Transverse colon (tissue), 4 donors: ENCODE data around the gene LPAR1.

ENCODE experiments used
- CTCF ChIP-seq, 5 experiments: fragments of 200-600 bp in 3 of 5; fragments of 450-650 bp in 2 of 5; sonication (generic) in 3 of 5; IDR thresholded peaks; 1 replicate in 2 of 5; 2 replicates in 3 of 5; pipeline ENCODE4 v1.5.1; 2016 to 2017; ENCODE audit warnings: antibody characterized with exemption in 5 of 5, inconsistent platforms in 3 of 5, mild to moderate bottlenecking in 2 of 5, moderate library complexity in 1 of 5
- POLR2A ChIP-seq: fragments of 450-650 bp; IDR thresholded peaks from one replicate; pipeline ENCODE4 v1.6.1; 2016; ENCODE audit warnings: antibody characterized with exemption, mild to moderate bottlenecking, moderate library complexity
- POLR2AphosphoS5 ChIP-seq, 3 donors: sonication (generic); formaldehyde crosslinking; IDR thresholded peaks; one replicate each; pipeline ENCODE4 v1.6.1; 2016; ENCODE audit warnings: antibody characterized with exemption in 3 of 3

- TF ChIP-seq POLR2A (no peak), POLR2AphosphoS5 (IDR thresholded peaks at IDR 0.05) (no peak), CTCF (IDR thresholded peaks at IDR 0.05) (no peak)
These were observed 86.3 kb downstream of the LPAR1 start for GRCh38 chr9:110951805-110952539.
